Lung (tissue), 12 donors: ENCODE data around the gene MCOLN1. TPM values are rescaled to one million over a fixed set of nuclear protein-coding genes. Genes with fewer than 3 reads are reported as not detected.

Experiments used
- ATAC-seq: fragments of 200-7000 bp; cut with Tn5 transposase; one replicate; pipeline ENCODE4 v1.9.1; 2020; ENCODE audit warnings: moderate number of reproducible peaks; ENCODE audit not compliant: insufficient read depth, low FRiP score
- DNase-seq, 3 donors: peaks; one replicate each; pipeline ENCODE4 v3.0.0-alpha.2; 2013 to 2017
- H3K27ac ChIP-seq, 2 donors: one replicate each; pipeline ENCODE4 v1.5.1; 2013; ENCODE audit warnings: mild to moderate bottlenecking in 2 of 2, moderate library complexity in 2 of 2, control low read depth in 1 of 2, inconsistent platforms in 1 of 2, low read depth in 1 of 2, low read length in 1 of 2
- H3K27me3 ChIP-seq, 3 donors: one replicate each; pipeline ENCODE4 v1.5.1; 2013; ENCODE audit warnings: low read length in 2 of 3; ENCODE audit not compliant: control insufficient read depth in 3 of 3, insufficient read depth in 3 of 3
- H3K36me3 ChIP-seq, 4 donors: one replicate each; pipeline ENCODE4 v1.5.1; 2013; ENCODE audit warnings: low read length in 4 of 4, mild to moderate bottlenecking in 1 of 4, moderate library complexity in 1 of 4; ENCODE audit not compliant: control insufficient read depth in 4 of 4, insufficient read depth in 4 of 4
- H3K4me1 ChIP-seq, 5 donors: one replicate each; pipeline ENCODE4 v1.5.1; 2013; ENCODE audit warnings: low read length in 5 of 5, mild to moderate bottlenecking in 2 of 5, moderate library complexity in 1 of 5; ENCODE audit not compliant: control insufficient read depth in 5 of 5, insufficient read depth in 5 of 5
- H3K4me3 ChIP-seq: one replicate; pipeline ENCODE4 v1.5.1; 2013; ENCODE audit warnings: mild to moderate bottlenecking, control low read depth, moderate library complexity
- H3K9ac ChIP-seq, 2 donors: one replicate each; pipeline ENCODE4 v1.5.1; 2013; ENCODE audit warnings: low read length in 2 of 2, control low read depth in 1 of 2; ENCODE audit not compliant: insufficient read depth in 1 of 2
- H3K9me3 ChIP-seq, 4 donors: one replicate each; pipeline ENCODE4 v1.5.1; 2013; ENCODE audit warnings: low read length in 3 of 4, mild to moderate bottlenecking in 1 of 4, moderate library complexity in 1 of 4; ENCODE audit not compliant: control insufficient read depth in 4 of 4, insufficient read depth in 3 of 4
- WGBS, 2 donors: extraction: QIAGEN DNeasy Blood & Tissue Kit; methylation state at CpG; one replicate each; pipeline ENCODE4 v1.1.7; 2013; 5-methylcytosine and 5-hydroxymethylcytosine counted together
- polyA plus RNA-seq, 2 donors: library from polyadenylated mRNA; stranded (reverse); fragments of 200-250 nt; gene quantifications; one replicate each; pipeline ENCODE4 v1.2.1, GENCODE V29; 2013
- total RNA-seq, 2 donors: library from RNA; depleted of rRNA in 1 of 2; stranded (reverse); fragments of >200 nt in 1 of 2; gene quantifications; one replicate each; pipeline ENCODE4 v1.2.1, GENCODE V29; 2014 to 2021
- TF ChIP-seq, protein P1 (sequence below): IDR thresholded peaks from 2 replicates; pipeline ENCODE4 v1.5.1; 2012; ENCODE audit warnings: mild to moderate bottlenecking; ENCODE audit errors: control extremely low read depth, extremely low read depth
- donor health status: control.
- donor health status: control.
- donor health status: Bipolar disorder and iron deficiency.
- donor health status: healthy.
- donor health status: DM: yes; HTN: yes; CAD: no.

Gene MCOLN1
- total and polyA plus RNA-seq, 4 donors: 11.6 to 68.1 (median 59.9) TPM

DNA sequence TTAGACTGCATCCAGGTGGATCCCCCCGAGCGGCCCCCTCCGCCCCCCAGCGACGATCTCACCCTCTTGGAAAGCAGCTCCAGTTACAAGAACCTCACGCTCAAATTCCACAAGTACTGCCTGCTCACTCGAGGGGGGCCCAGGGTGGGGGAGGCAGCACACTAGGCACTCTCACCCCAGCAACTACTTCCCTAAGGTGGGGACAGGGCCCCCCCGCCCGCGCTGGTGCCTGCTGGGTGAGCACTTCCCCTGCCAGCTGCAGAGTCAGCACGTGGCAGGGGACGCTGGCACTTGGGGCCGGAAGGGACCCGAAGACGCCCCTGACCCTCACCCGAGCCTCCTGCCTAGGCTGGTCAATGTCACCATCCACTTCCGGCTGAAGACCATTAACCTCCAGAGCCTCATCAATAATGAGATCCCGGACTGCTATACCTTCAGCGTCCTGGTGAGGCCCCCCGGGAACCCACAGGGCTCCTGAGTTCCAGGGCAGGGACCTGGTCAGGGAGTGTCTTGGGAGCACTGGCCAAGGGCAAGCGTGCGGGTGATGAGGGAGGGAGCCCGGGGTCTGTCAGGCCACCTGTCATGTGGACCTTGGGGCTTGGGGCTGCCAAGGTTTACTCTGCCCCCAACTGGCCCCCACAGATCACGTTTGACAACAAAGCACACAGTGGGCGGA, 5.2 kb downstream of the MCOLN1 start:
- H3K36me3 ChIP-seq: peaks cover 0 to 44% (median 8%) of the 10 kb centered on the region in 4 donors

DNA sequence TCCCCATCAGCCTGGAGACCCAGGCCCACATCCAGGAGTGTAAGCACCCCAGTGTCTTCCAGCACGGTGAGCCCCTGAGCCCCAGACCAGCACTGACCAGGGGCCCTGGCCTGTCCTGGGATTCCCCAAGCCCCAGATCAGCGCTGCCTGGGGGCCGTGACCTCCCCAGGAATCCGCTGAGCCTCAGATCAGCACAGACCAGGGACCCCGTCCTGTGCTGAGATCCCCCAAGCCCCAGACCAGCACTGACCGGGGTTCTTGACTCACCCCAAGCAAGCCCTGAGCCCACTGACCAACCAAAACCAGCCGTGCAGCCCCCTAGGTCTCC, 5.7 kb downstream of the MCOLN1 start:
- Histone ChIP-seq H3K27ac (no peak overlapping the region), H3K27me3 (no peaks in the 10 kb centered on the region), H3K9ac (no peak overlapping the region), H3K4me3 (no peak overlapping the region), H3K36me3 (peaks cover 0 to 44% (median 8%) of the 10 kb centered on the region in 4 donors), H3K4me1 (peaks cover 0 to 5% (median 0%) of the 10 kb centered on the region in 5 donors), H3K9me3 (no peaks in the 10 kb centered on the region)
- ATAC-seq: no peak
- TF ChIP-seq, protein P1, sequence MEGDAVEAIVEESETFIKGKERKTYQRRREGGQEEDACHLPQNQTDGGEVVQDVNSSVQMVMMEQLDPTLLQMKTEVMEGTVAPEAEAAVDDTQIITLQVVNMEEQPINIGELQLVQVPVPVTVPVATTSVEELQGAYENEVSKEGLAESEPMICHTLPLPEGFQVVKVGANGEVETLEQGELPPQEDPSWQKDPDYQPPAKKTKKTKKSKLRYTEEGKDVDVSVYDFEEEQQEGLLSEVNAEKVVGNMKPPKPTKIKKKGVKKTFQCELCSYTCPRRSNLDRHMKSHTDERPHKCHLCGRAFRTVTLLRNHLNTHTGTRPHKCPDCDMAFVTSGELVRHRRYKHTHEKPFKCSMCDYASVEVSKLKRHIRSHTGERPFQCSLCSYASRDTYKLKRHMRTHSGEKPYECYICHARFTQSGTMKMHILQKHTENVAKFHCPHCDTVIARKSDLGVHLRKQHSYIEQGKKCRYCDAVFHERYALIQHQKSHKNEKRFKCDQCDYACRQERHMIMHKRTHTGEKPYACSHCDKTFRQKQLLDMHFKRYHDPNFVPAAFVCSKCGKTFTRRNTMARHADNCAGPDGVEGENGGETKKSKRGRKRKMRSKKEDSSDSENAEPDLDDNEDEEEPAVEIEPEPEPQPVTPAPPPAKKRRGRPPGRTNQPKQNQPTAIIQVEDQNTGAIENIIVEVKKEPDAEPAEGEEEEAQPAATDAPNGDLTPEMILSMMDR: no peak
- DNase-seq: no peak
- WGBS, 2 donors: 93 to 94% methylated on average over 7 of the region's 7 CpGs

More for the DNA sequence above, 5.2 kb downstream of the MCOLN1 start:
- H3K4me3 ChIP-seq: no peak overlapping the region
- no peak overlapping the region for H3K9ac ChIP-seq
- H3K27me3 ChIP-seq: no peaks in the 10 kb centered on the region
- TF ChIP-seq, protein P1: no peak
- 56 to 73% methylated on average over 25 of the region's 25 CpGs for WGBS, 2 donors
- ATAC-seq: no peak
- no peaks in the 10 kb centered on the region for H3K9me3 ChIP-seq
- H3K4me1 ChIP-seq: peaks cover 0 to 10% (median 0%) of the 10 kb centered on the region in 5 donors
- DNase-seq: no peak
- H3K27ac ChIP-seq: no peak overlapping the region

DNA sequence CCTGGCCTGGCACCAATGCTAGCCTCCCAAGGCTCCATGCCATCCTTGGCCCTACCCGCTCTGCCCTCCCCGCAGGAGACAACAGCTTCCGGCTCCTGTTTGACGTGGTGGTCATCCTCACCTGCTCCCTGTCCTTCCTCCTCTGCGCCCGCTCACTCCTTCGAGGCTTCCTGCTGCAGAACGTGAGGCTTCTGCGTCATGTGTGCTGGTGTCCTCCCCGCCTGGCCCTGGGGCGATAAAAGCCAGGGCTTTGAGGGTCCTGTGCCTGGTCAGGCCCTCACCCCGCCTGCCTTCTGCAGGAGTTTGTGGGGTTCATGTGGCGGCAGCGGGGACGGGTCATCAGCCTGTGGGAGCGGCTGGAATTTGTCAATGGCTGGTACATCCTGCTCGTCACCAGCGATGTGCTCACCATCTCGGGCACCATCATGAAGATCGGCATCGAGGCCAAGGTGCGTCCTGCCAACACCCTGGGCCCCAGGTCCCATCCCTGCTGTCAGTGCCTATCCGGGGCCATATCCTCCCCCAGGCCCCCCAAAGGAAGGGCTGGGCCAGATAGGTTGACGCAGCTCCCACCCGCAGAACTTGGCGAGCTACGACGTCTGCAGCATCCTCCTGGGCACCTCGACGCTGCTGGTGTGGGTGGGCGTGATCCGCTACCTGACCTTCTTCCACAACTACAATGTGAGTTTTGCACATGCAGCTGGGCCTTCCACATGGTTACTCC, 6.3 kb downstream of the MCOLN1 start:
- TF ChIP-seq, protein P1: no peak
- Histone ChIP-seq H3K4me3 (no peak overlapping the region), H3K27me3 (no peaks in the 10 kb centered on the region), H3K36me3 (peaks cover 0 to 44% (median 8%) of the 10 kb centered on the region in 4 donors), H3K9ac (no peak overlapping the region), H3K27ac (no peak overlapping the region), H3K4me1 (peaks cover 0 to 6% (median 0%) of the 10 kb centered on the region in 5 donors), H3K9me3 (no peaks in the 10 kb centered on the region)
- ATAC-seq: no peak
- 93 to 96% methylated on average over 32 of the region's 32 CpGs for WGBS, 2 donors
- no peak for DNase-seq
